GM19372 (cell line): ENCODE results near the gene TBX10.
"Not testable (repeated sequence)": the region's sequence is repeated elsewhere in the genome, so short reads cannot be mapped to it uniquely, and the experiment has no call there.

Experiments
- ATAC-seq: cut with Tn5 transposase; IDR thresholded peaks from one replicate; pipeline ENCODE4 v1.9.1; 2021; ENCODE audit warnings: mild to moderate bottlenecking, low read depth, moderate library complexity; ENCODE audit not compliant: unreplicated experiment

The TBX10 gene

GRCh38 chr11:67605231-67606011 lies 34.1 kb downstream of the TBX10 start:
- ATAC-seq: no peak

- no peak for ATAC-seq
Measured at GRCh38 chr11:67604815-67605214, 34.7 kb downstream of the TBX10 start.

GRCh38 chr11:67604119-67604518 lies 35.4 kb downstream of the TBX10 start:
- not testable (repeated sequence) for ATAC-seq

DNA sequence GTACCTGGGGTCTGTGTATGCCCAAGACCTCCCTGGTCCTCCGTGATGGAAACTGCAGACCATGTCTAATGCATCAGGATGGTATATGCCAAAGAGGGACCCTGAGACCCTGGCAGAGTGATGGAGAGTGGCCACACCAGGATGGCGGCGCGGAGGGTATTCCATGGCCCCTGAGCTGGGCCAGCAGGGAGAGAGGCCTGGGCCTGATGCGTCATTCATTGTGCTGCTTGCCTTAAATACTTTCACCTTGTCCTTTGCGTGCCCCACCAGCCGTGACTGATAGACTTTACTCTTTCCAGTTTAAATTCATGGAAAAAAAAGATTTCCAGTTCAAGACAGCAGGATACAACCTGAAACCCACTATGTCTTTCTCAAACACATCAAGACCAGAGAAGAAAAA lies 38.5 kb downstream of the TBX10 start:
- no peak for ATAC-seq

DNA sequence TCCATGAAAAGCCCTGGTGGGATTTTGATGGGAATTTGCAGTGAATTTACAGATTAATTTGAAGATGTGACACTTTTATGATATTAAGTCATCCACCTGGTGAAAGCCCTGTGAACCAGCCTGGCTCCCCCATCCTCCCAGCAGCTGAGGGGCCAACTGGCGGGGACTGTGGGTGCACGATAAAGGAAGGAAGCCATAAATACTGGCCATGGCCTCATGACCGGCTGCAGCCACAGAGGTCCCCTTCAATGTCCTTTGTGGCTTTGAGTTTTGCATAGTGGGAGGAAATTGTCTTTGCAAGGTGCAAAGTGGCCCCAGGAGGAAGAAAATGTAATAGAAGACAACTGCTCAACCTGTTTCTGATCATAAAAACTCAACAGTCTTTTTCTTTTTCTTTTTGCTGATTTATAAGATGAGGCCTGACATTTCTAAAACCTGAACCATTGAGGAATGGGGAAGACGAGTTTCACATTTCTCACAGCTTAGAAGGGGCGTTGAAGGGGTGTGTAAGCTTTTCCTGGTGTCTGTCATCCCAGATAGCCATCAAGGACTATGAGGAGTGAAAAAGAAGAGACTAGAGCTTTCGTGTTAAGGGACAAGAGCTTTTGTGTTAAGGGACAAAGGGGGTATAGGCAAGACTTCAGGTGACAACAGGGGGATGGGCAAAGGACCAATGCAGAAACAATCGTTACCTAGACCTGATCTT lies 39.1 kb downstream of the TBX10 start:
- ATAC-seq: no peak

- no peak for ATAC-seq
Measured at GRCh38 chr11:67599149-67599548, 40.4 kb downstream of the TBX10 start.

- ATAC-seq: not testable (repeated sequence)
Measured at GRCh38 chr11:67597963-67598362, 41.6 kb downstream of the TBX10 start.

- not testable (repeated sequence) for ATAC-seq
Measured at GRCh38 chr11:67597458-67597857, 42.1 kb downstream of the TBX10 start.

GRCh38 chr11:67596753-67597300 lies 42.7 kb downstream of the TBX10 start:
- ATAC-seq: no peak

DNA sequence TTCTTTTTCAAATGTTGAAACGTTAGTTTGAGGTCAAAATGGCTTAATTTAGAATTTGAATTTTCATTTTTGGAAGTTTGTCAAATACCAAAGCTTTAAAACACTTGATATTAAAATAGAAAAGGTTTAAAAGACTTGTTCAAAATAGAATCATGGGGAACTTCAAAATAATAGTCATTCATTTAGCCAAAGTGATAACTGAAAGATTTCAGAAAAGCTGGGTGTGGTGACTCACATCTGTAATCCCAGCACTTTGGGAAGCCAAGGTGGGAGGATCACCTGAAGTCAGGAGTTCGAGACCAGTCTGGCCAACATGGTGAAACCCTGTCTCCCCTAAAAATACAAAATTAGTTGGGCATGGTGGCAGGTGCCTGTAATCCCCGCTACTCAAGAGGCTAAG lies 45.1 kb downstream of the TBX10 start:
- no peak for ATAC-seq

GRCh38 chr11:67593565-67593905 lies 46.0 kb downstream of the TBX10 start:
- no peak for ATAC-seq

DNA sequence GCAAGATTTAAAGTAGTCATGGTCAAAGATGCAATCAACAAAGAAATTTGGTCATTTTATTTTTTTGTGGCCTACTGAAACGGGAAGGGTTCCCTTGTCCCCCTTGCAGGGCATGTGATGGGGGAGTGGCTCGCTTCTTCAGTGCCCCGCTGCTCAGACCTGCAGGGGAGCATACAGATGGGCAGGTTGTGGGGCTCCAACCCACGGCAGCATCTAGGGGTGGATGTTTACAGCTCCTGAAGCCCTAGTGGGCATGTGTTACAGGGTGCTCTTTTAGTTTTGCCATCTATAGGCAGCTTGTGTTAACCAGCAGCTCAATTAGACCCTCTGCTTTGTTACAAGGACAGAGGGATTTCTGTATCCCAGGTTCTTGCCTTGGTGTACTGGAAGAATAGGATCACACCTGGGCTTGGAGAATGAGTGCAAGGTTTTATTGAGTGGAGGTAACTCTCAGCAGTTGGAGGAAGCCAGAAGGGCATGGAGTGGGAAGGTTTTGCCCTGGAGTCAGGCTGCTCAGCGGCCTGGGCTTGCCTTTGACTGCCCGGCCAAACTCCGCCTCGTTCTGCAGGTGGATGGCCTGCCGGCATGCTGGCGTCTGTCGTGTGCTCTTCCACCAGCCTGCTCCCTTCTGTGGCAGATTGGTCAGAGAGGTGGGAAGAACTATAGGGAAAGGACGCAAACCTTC lies 46.5 kb downstream of the TBX10 start:
- no peak for ATAC-seq

DNA sequence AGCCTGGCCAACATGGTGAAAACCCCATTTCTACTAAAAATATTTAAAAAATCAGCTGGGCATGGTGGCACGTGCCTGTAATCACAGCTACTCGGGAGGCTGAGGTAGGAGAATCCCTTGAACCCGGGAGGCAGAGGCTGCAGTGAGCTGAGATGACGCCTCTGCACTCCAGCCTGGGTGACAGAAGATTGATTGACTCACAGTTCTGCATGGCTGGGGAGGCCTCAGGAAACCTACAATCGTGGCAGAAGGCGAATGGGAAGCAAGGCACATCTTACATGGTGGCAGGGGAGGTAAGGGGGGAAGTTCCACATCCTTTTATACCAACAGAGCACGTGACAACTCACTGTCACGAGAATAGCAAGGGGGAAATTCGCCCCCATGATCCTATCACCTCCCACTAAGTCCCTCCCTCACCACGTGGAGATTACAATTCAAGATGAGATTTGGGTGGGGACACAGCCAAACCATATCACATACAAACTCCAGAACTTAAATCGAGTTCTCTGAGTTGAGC lies 50.6 kb downstream of the TBX10 start:
- ATAC-seq: not testable (repeated sequence)

GRCh38 chr11:67588136-67588503 lies 51.4 kb downstream of the TBX10 start:
- no peak for ATAC-seq

DNA sequence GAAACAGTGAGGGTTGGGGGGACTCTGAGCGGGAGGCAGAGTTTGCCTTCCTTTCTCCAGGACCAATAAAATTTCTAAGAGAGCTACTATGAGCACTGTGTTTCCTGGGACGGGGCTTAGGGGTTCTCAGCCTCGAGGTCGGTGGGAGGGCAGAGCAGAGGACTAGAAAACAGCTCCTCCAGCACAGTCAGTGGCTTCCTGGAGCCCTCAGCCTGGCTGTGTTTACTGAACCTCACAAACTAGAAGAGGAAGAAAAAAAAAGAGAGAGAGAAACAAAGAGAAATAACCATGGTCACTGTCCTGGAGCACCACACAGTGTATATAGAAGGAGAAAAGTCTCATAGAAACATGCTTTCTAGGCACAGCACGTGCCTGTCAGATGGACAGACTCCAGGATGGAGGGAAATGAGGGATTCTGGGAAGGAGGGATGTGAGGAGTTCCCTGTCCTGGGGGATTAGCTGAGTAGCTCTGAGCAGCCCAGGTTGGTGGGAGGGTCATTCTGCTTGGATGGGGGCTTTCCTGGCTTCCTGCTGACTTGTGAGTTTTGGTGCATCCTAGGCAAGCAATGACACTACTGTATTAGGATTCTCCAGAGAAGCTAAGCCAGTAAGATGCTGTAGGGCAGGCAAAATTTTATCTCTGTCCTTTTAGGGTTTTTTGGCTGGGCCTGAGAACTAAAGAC lies 52.9 kb downstream of the TBX10 start:
- ATAC-seq: no peak

DNA sequence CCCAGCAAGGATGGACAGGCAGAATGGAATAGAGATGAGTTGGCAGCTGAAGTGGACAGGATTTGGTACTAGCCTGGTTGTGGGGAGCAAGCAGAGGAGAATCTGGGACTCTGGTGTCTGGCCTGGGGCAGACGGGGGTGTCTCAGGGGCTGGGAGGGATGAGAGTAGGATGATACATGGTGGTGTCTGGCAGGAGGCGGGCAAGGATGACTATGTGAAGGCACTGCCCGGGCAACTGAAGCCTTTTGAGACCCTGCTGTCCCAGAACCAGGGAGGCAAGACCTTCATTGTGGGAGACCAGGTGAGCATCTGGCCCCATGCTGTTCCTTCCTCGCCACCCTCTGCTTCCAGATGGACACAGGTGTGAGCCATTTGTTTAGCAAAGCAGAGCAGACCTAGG lies 53.7 kb downstream of the TBX10 start:
- ATAC-seq: no peak

- no peak for ATAC-seq
Measured at GRCh38 chr11:67584881-67585873, 54.4 kb downstream of the TBX10 start.

DNA sequence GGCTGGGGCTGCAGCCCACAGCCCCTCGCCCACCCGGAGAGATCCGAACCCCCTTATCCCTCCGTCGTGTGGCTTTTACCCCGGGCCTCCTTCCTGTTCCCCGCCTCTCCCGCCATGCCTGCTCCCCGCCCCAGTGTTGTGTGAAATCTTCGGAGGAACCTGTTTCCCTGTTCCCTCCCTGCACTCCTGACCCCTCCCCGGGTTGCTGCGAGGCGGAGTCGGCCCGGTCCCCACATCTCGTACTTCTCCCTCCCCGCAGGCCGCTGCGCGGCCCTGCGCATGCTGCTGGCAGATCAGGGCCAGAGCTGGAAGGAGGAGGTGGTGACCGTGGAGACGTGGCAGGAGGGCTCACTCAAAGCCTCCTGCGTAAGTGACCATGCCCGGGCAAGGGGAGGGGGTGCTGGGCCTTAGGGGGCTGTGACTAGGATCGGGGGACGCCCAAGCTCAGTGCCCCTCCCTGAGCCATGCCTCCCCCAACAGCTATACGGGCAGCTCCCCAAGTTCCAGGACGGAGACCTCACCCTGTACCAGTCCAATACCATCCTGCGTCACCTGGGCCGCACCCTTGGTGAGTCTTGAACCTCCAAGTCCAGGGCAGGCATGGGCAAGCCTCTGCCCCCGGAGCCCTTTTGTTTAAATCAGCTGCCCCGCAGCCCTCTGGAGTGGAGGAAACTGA lies 55.2 kb downstream of the TBX10 start:
- ATAC-seq: no peak
